Spleen (tissue), 11 donors: Measurements from ENCODE around the gene MAP3K5. TPM values are rescaled to one million over a fixed set of nuclear protein-coding genes. Genes with fewer than 3 reads are reported as not detected.

Source experiments
- DNase-seq: peaks from one replicate; pipeline ENCODE4 v3.0.0-alpha.2; 2020
- H3K27ac ChIP-seq, 8 donors: fragments of 200-600 bp; sonication (generic) in 7 of 8; 1 replicate in 4 of 8; 2 replicates in 4 of 8; pipeline versions ENCODE4 v1.5.0 to v1.8.0; 2016 to 2021; ENCODE audit warnings: inconsistent platforms in 4 of 8, mild to moderate bottlenecking in 4 of 8, moderate library complexity in 1 of 8
- H3K27me3 ChIP-seq, 7 donors: fragments of 200-600 bp; sonication (generic) in 6 of 7; replicated peaks in 1 of 7; 1 replicate in 4 of 7; 2 replicates in 3 of 7; pipeline versions ENCODE4 v1.5.0 to v1.8.0; 2016 to 2021; ENCODE audit warnings: inconsistent platforms in 3 of 7, mild to moderate bottlenecking in 1 of 7
- H3K36me3 ChIP-seq, 6 donors: fragments of 200-600 bp; sonication (generic) in 5 of 6; 1 replicate in 4 of 6; 2 replicates in 2 of 6; pipeline versions ENCODE4 v1.5.0 to v1.8.0; 2016 to 2021; ENCODE audit warnings: inconsistent platforms in 2 of 6
- H3K4me1 ChIP-seq, 6 donors: fragments of 200-600 bp; sonication (generic) in 5 of 6; 1 replicate in 3 of 6; 2 replicates in 3 of 6; pipeline versions ENCODE4 v1.5.0 to v1.8.0; 2016 to 2021; ENCODE audit warnings: inconsistent platforms in 3 of 6
- H3K4me3 ChIP-seq, 8 donors: fragments of 200-600 bp; sonication (generic) in 7 of 8; 1 replicate in 4 of 8; 2 replicates in 4 of 8; pipeline versions ENCODE4 v1.5.0 to v1.8.0; 2016 to 2021; ENCODE audit warnings: inconsistent platforms in 4 of 8, mild to moderate bottlenecking in 4 of 8, moderate library complexity in 2 of 8
- H3K9me3 ChIP-seq, 8 donors: fragments of 200-600 bp; sonication (generic) in 7 of 8; 1 replicate in 4 of 8; 2 replicates in 4 of 8; pipeline versions ENCODE4 v1.5.0 to v1.8.0; 2016 to 2021; ENCODE audit warnings: inconsistent platforms in 4 of 8
- POLR2A ChIP-seq, 3 donors: fragments of 450-650 bp; IDR thresholded peaks; one replicate each; pipeline ENCODE4 v1.5.1; 2017; ENCODE audit warnings: antibody characterized with exemption in 3 of 3, mild to moderate bottlenecking in 1 of 3
- POLR2AphosphoS5 ChIP-seq, 3 donors: sonication (generic); formaldehyde crosslinking; IDR thresholded peaks; one replicate each; pipeline ENCODE4 v1.5.1; 2017; ENCODE audit warnings: antibody characterized with exemption in 3 of 3
- WGBS, 5 donors: extraction: QIAGEN DNeasy Blood & Tissue Kit in 3 of 5; methylation state at CpG; one replicate each; pipeline versions ENCODE4 v1.1.5 to v1.1.7; 2013 to 2018; 5-methylcytosine and 5-hydroxymethylcytosine counted together
- intact Hi-C: fragments of 100-400 bp; cut with DNase I; formaldehyde crosslinking; loops from one replicate; pipeline ENCODE4 v1.15.0; 2023; ENCODE audit warnings: low total_unique reads
- polyA plus RNA-seq, 3 donors: library from polyadenylated mRNA; stranded (reverse); fragments of 200-250 nt; gene quantifications; one replicate each; pipeline ENCODE4 v1.2.1, GENCODE V29; 2013
- small RNA-seq, 4 donors: library from RNA; depleted of rRNA; stranded (forward); fragments of <200 nt; gene quantifications; one replicate each; pipeline ENCODE3, GENCODE V24; 2016
- total RNA-seq, 7 donors: library from RNA; depleted of rRNA in 3 of 7; stranded (reverse); fragments of >200 nt in 3 of 7; fragmentation: NEBNext Ultra II Directional in 4 of 7; extraction: Animal tissue kit (Norgen Biotek cat#: 25700) in 4 of 7; gene quantifications; one replicate each; pipeline versions ENCODE4 v1.1.0 to v1.2.1, GENCODE V29; 2016 to 2021
- TF ChIP-seq, protein P1 (sequence below), 11 experiments: fragments of 200-600 bp in 7 of 11; fragments of 450-650 bp in 4 of 11; sonication (generic) in 4 of 11; IDR thresholded peaks in 8 of 11; conservative IDR thresholded peaks in 3 of 11; 1 replicate in 7 of 11; 2 replicates in 4 of 11; pipeline versions ENCODE4 v1.4.0 to v1.8.0; 2016 to 2021; ENCODE audit warnings: antibody characterized with exemption in 11 of 11, inconsistent platforms in 4 of 11, mild to moderate bottlenecking in 1 of 11
- donor health status: healthy with polysubstance abuse.
- donor health status: DM: no; HTN: no; CAD: no; lungs with moderate emphysema.
- donor health status: DM: no; HTN: no; CAD: no.
- donor health status: Bipolar disorder and iron deficiency.
- donor health status: healthy.
- donor health status: DM: no; HTN: no; CAD: no.
- donor health status: DM: yes; HTN: yes; CAD: no.

MAP3K5 gene
- total and polyA plus RNA-seq, 10 donors: 7.2 to 55.0 (median 33.2) TPM

- H3K4me3 ChIP-seq: no peak overlapping the region
- no peak overlapping the region for H3K27ac ChIP-seq
- H3K36me3 ChIP-seq: no peaks in the 10 kb centered on the region
- no peak for DNase-seq
- H3K27me3 ChIP-seq: no peaks in the 10 kb centered on the region
- TF ChIP-seq POLR2AphosphoS5 (IDR thresholded peaks at IDR 0.05) (no peak), POLR2A (IDR thresholded peaks at IDR 0.05) (no peak)
- TF ChIP-seq, protein P1, sequence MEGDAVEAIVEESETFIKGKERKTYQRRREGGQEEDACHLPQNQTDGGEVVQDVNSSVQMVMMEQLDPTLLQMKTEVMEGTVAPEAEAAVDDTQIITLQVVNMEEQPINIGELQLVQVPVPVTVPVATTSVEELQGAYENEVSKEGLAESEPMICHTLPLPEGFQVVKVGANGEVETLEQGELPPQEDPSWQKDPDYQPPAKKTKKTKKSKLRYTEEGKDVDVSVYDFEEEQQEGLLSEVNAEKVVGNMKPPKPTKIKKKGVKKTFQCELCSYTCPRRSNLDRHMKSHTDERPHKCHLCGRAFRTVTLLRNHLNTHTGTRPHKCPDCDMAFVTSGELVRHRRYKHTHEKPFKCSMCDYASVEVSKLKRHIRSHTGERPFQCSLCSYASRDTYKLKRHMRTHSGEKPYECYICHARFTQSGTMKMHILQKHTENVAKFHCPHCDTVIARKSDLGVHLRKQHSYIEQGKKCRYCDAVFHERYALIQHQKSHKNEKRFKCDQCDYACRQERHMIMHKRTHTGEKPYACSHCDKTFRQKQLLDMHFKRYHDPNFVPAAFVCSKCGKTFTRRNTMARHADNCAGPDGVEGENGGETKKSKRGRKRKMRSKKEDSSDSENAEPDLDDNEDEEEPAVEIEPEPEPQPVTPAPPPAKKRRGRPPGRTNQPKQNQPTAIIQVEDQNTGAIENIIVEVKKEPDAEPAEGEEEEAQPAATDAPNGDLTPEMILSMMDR (IDR thresholded peaks at IDR 0.05 in 8 of 11, conservative IDR thresholded peaks at IDR 0.05 in 3 of 11): no peak
- intact Hi-C loops: no loop called here
- 76 to 83% (median 78%) methylated on average over 4 of the region's 4 CpGs for WGBS, 5 donors
- no peaks in the 10 kb centered on the region for H3K9me3 ChIP-seq
- no peaks in the 10 kb centered on the region for H3K4me1 ChIP-seq
These were observed 281.5 kb downstream of the MAP3K5 start for GRCh38 chr6:136510782-136511181.

DNA sequence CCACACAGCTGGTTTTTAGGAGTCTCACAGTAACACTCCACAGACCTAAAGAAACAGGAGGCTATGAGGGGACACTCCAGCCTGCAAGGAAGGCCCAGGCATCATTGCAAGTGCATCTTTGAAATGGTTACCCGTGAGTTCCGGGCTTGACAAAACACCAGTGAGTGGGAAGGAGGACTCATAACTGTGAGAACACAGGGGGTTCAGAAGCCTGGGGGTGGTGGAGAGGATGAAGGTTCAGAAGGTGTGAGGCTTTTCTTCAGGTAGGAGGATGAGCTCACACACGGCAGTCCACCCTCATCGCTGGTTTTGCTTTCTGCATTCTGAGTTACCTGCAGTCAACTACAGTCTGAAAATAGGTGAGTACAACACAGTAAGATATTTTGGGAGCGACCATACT is 282.0 kb downstream of the MAP3K5 start:
- DNase-seq: no peak
- TF ChIP-seq POLR2A (IDR thresholded peaks at IDR 0.05) (no peak), POLR2AphosphoS5 (IDR thresholded peaks at IDR 0.05) (no peak)
- TF ChIP-seq, protein P1 (IDR thresholded peaks at IDR 0.05 in 8 of 11, conservative IDR thresholded peaks at IDR 0.05 in 3 of 11): no peak
- intact Hi-C loops: no loop called here
- H3K4me1 ChIP-seq: no peaks in the 10 kb centered on the region
- no peaks in the 10 kb centered on the region for H3K27me3 ChIP-seq
- H3K4me3 ChIP-seq: no peak overlapping the region
- H3K36me3 ChIP-seq: no peaks in the 10 kb centered on the region
- H3K9me3 ChIP-seq: no peaks in the 10 kb centered on the region
- H3K27ac ChIP-seq: no peak overlapping the region
- WGBS, 5 donors: 82 to 90% (median 87%) methylated on average over 5 of the region's 5 CpGs

DNA sequence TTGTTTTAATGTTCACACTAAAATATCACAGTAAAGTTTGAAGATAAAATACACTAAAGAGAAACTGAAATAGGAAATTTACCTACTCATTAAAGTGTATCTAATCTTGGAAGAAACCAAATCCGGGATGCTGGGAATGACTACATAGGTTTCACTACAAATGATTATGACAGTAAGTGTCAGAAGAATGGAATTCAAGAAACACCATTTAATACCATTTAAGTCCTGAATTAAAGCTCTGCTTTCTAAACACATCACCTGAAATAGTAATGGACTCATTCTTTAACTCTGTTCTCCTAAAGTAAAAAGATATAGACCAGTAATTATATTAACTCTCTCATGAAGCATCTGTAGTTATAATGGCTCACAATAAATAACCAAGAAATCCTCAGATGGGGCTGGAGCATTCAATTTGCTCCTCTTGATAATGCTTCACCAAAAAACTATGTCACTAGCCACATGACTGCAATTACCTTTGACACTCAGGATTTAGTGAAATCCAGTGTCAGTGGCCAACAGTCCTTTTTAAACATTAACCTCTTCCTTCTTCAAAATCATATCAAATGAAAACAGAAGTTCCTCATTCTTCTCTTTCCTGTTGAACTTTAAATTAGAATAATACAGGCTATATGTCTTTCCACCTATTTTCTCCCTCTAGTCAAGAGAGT is 283.4 kb downstream of the MAP3K5 start:
- 84 to 98% (median 88%) methylated on average over 1 of the region's 1 CpG for WGBS, 5 donors

More for the DNA sequence above, 283.4 kb downstream of the MAP3K5 start:
- Histone ChIP-seq H3K4me3 (no peak overlapping the region), H3K27ac (no peak overlapping the region), H3K9me3 (no peaks in the 10 kb centered on the region), H3K27me3 (no peaks in the 10 kb centered on the region), H3K36me3 (no peaks in the 10 kb centered on the region), H3K4me1 (no peaks in the 10 kb centered on the region)
- TF ChIP-seq, protein P1 (IDR thresholded peaks at IDR 0.05 in 8 of 11, conservative IDR thresholded peaks at IDR 0.05 in 3 of 11): no peak
- TF ChIP-seq POLR2AphosphoS5 (IDR thresholded peaks at IDR 0.05) (no peak), POLR2A (IDR thresholded peaks at IDR 0.05) (no peak)
- no peak for DNase-seq
- intact Hi-C loops: no loop called here

Small RNA genes within 50 kb of the gene (small RNA-seq; reads per million reads assigned to genes)
- 0 reads per million in 4 donors for gene RNA5SP219

Other genes with a start within 250 kb of the MAP3K5 start
- gene MAP7, start 242.1 kb downstream of the MAP3K5 start, total RNA-seq: 1 to 10 TPM; 1.3 to 4.9 (median 3.3) TPM
- 1 to 10 TPM in 1 of 3 donors, under 1 TPM in 2; 0.67 to 1.4 (median 0.74) TPM for gene MAP7, start 242.1 kb downstream of the MAP3K5 start, polyA plus RNA-seq
- 1 to 10 TPM; 2.2 to 6.4 (median 5.6) TPM for gene PEX7, start 30.1 kb upstream of the MAP3K5 start, total RNA-seq
- gene PEX7, start 30.1 kb upstream of the MAP3K5 start, polyA plus RNA-seq: 1 to 10 TPM; 2.8 to 4.5 (median 3.8) TPM
- gene SLC35D3, start 129.8 kb upstream of the MAP3K5 start, total RNA-seq: not detected
- not detected for gene SLC35D3, start 129.8 kb upstream of the MAP3K5 start, polyA plus RNA-seq